ENCODE data around the gene ZNF385A.

DNA sequence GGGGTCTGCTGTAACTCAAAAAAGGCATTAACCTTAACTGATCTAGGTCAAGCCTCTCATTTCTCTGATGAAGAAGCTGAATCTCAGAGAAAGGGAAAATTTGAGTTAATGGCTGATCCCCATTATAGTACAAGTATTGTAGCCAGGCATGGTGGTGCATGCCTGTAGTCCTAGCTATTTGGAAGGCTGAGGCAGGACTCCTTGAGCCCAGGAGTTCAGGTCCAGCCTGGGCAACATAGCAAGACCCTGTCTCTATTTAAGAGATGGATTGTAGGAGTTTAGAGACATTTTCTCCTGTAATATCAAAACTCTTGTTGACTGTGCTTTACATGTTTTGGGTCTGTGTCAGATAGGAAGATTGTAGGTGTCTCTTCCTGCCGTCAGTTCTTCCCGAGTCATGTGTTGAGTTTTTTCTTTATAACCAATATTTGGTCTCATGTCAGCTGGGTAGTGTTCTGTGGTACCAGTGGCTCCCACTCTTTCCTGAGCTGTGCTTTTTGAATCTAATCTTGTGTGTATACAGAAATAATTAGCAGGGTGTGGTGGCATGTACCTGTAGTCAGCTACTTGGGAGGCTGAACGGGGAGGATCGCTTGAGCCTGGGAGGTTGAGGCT, 51.0 kb downstream of the ZNF385A start:
- TF ChIP-seq, protein P1, sequence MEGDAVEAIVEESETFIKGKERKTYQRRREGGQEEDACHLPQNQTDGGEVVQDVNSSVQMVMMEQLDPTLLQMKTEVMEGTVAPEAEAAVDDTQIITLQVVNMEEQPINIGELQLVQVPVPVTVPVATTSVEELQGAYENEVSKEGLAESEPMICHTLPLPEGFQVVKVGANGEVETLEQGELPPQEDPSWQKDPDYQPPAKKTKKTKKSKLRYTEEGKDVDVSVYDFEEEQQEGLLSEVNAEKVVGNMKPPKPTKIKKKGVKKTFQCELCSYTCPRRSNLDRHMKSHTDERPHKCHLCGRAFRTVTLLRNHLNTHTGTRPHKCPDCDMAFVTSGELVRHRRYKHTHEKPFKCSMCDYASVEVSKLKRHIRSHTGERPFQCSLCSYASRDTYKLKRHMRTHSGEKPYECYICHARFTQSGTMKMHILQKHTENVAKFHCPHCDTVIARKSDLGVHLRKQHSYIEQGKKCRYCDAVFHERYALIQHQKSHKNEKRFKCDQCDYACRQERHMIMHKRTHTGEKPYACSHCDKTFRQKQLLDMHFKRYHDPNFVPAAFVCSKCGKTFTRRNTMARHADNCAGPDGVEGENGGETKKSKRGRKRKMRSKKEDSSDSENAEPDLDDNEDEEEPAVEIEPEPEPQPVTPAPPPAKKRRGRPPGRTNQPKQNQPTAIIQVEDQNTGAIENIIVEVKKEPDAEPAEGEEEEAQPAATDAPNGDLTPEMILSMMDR (IDR thresholded peaks at IDR 0.05) = no peak
- no peak for TF ChIP-seq POLR2A (IDR thresholded peaks at IDR 0.05)
- no peak for TF ChIP-seq POLR2AphosphoS5 (IDR thresholded peaks at IDR 0.05)

All from upper lobe of left lung (tissue), 4 donors.